KBM-7 (cell line): ENCODE results near the gene CKMT1A.
"Not testable (repeated sequence)": the region's sequence is repeated elsewhere in the genome, so short reads cannot be mapped to it uniquely, and the experiment has no call there.

Source experiments
- DNase-seq: peaks from one replicate; pipeline ENCODE4 v3.0.0-alpha.2; 2015
- in situ Hi-C: fragments of 300-500 bp; cut with MboI; formaldehyde crosslinking; loops from 2 replicates; pipeline ENCODE4 v1.14.3; 2020; ENCODE audit warnings: low sequenced_read_pairs, low pct_unique_long_range_greater_than_20kb, mixed read lengths

The CKMT1A gene

GRCh38 chr15:43693148-43694022 lies at the start of gene CKMT1A:
Gene CKMT1A, plus strand, starts transcription at chr15:43693859. Its CDS starts 192 bp downstream, at chr15:43694051.
- DNase-seq, in situ Hi-C loops: not testable (repeated sequence)

- no peak for DNase-seq
- in situ Hi-C loops = no loop called here
These were observed 44.8 kb upstream of the CKMT1A start, which contains the start of gene CATSPER2 for GRCh38 chr15:43648649-43649429. Gene CATSPER2, minus strand, starts transcription at chr15:43648844. Its CDS starts 783 bp downstream, at chr15:43648061.

- in situ Hi-C loops, DNase-seq: not testable (repeated sequence)
These were observed 44.2 kb upstream of the CKMT1A start for GRCh38 chr15:43649430-43649926.

GRCh38 chr15:43659727-43660126 lies 33.9 kb upstream of the CKMT1A start:
- in situ Hi-C loops = not testable (repeated sequence)

GRCh38 chr15:43662293-43662692 lies 31.4 kb upstream of the CKMT1A start:
- in situ Hi-C loops, DNase-seq: not testable (repeated sequence)

More at GRCh38 chr15:43659727-43660126, 33.9 kb upstream of the CKMT1A start:
- not testable (repeated sequence) for DNase-seq

DNA sequence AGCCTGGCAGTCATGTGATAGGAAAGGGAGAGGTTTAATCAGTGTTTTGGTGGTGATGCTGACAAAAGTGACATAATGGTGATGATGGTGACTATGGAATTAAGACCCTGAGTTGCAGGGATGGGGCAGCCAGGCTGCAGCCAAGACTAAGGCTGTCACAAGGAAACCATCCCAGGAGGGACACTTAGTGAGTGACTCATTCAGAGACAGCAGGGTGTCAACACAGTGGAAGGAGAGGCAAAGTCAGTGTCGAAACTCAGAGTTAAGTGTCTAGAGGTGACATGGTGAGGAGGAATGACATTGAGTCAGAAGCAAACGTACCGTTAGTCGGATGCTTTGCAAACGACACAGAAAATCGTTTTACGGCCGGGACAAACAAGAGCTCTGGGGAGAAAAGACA lies 30.3 kb upstream of the CKMT1A start:
- in situ Hi-C loops, DNase-seq: not testable (repeated sequence)

DNA sequence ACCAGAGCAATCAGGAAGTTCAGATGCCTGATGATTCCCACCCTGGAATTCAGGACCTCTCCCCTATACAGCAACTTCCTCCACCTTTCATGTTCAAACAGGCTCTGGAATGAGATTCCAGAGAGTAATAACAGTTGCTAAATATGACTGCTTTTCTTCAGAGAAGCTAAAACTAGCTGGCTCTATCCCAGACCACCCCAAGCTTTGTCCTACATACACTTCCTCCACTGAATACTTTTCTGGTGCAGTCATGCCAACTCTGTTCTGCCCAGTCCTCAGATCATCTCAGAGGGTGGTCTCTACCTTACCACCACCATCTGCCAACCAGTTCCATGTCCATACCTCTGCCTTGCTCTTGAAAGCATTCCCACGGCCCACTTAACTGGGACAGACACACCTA lies 27.5 kb upstream of the CKMT1A start:
- in situ Hi-C loops, DNase-seq: not testable (repeated sequence)

DNA sequence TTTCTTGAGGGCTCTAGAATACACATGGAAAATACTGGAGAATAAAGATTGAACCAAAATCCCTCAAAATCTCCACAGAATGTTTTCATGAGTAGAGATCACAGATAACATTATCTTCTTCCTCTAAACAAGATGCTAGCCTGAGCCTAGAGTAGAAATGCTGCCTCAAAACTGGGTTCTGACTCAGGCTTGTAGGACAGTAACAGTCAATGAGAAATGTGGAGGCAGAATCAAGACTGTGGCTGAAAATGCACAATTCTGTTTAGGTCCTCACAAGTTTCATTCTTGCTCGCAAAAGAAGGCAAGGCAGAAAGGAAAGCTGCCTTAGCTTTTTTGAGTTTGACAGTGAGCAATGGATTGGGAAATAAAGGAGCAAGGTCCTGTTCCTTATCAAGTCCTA lies 19.5 kb upstream of the CKMT1A start:
- DNase-seq, in situ Hi-C loops: not testable (repeated sequence)

GRCh38 chr15:43689604-43690301 lies 3.9 kb upstream of the CKMT1A start:
- DNase-seq, in situ Hi-C loops: not testable (repeated sequence)

DNA sequence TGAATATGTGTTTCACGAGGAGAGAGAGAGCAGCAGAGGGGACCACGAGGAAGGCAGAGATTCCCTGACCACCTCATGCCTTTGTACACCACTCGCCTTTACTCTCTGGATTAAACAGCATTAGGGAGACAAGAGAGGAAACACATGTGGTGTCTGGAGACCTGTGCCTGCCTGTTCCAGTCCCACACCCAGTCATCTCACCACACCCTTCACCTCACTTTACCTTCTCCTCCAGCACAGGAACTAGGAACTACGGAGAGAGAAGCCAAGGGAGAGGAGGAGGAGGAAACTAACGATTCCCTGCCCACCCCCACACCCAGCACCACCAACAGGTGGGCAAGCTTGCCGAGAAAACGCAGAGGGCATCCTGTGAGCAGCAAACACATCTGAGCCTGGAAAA lies 980 bp upstream of the CKMT1A start:
- DNase-seq, in situ Hi-C loops: not testable (repeated sequence)

GRCh38 chr15:43702174-43702573 lies 8.5 kb downstream of the CKMT1A start:
- in situ Hi-C loops = no loop called here
- no peak for DNase-seq

DNA sequence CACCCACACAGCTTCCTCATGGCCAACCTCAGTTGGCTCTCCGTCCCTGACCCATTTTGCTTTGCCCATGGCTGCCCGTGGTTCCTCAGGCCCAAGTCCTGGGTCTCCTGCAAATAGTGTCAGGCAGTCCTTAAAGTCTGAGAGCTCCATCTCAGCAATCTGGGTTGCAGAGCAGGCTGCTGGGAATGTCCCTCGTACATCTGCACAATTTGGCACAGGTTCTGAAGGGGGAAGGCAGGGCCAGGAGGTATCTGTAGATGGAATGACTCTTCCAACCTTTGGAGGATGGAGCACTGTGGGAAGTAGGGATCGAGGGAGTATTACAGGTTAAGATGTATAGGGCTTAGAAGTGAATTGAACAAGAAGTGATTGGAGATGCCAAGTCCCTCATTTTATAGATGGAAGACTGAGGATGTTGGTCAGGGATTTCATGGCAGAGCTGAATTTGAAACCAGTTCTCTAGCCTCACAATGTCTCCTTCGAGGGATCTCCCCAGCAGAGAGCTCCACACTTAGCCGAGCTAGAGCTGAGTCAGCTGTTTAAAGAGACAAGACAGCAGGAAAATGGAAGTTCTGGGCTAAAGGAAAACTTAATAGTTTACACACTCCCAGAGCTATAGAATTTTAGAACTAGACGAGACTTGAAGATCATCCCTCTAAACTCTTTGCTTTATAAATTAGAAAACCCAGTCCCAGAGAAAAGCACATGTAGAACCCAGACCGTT lies 9.2 kb downstream of the CKMT1A start:
- DNase-seq = no peak
- in situ Hi-C loops = no loop called here

GRCh38 chr15:43710431-43711131 lies 16.9 kb downstream of the CKMT1A start:
- in situ Hi-C loops, DNase-seq: not testable (repeated sequence)

GRCh38 chr15:43723151-43723550 lies 29.5 kb downstream of the CKMT1A start:
- no peak for DNase-seq
- in situ Hi-C loops = no loop called here

- in situ Hi-C loops, DNase-seq: not testable (repeated sequence)
These were observed 32.6 kb downstream of the CKMT1A start for GRCh38 chr15:43726306-43726705.

GRCh38 chr15:43728053-43728725 lies 34.5 kb downstream of the CKMT1A start:
- DNase-seq, in situ Hi-C loops: not testable (repeated sequence)

GRCh38 chr15:43735416-43735815 lies 41.8 kb downstream of the CKMT1A start:
- in situ Hi-C loops = no loop called here
- DNase-seq = no peak
